ENCODE measurements around the gene GALNT18. TPM values are rescaled to one million over a fixed set of nuclear protein-coding genes. Genes with fewer than 3 reads are reported as not detected.

Gene GALNT18
- total RNA-seq, 1 donor from 2014 or later: 6.6 TPM

- no peaks in the 10 kb centered on the region for H3K36me3 ChIP-seq (ENCODE audit: control insufficient read depth, insufficient read depth, low read length)
- DNase-seq (ENCODE audit: low read depth): no peak
- H3K27me3 ChIP-seq (ENCODE audit: control insufficient read depth, insufficient read depth, low read length): no peaks in the 10 kb centered on the region
- TF ChIP-seq, protein P1, sequence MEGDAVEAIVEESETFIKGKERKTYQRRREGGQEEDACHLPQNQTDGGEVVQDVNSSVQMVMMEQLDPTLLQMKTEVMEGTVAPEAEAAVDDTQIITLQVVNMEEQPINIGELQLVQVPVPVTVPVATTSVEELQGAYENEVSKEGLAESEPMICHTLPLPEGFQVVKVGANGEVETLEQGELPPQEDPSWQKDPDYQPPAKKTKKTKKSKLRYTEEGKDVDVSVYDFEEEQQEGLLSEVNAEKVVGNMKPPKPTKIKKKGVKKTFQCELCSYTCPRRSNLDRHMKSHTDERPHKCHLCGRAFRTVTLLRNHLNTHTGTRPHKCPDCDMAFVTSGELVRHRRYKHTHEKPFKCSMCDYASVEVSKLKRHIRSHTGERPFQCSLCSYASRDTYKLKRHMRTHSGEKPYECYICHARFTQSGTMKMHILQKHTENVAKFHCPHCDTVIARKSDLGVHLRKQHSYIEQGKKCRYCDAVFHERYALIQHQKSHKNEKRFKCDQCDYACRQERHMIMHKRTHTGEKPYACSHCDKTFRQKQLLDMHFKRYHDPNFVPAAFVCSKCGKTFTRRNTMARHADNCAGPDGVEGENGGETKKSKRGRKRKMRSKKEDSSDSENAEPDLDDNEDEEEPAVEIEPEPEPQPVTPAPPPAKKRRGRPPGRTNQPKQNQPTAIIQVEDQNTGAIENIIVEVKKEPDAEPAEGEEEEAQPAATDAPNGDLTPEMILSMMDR (IDR thresholded peaks at IDR 0.05; ENCODE audit: insufficient read depth, low read length, poor library complexity, severe bottlenecking): no peak
- no peak overlapping the region for H3K4me3 ChIP-seq (ENCODE audit: low read depth, low read length)
These were observed 84.4 kb downstream of the GALNT18 start for GRCh38 chr11:11537372-11537771.

GRCh38 chr11:11536650-11537049 lies 85.2 kb downstream of the GALNT18 start:
- no peak overlapping the region for H3K4me3 ChIP-seq (ENCODE audit: low read depth, low read length)
- no peaks in the 10 kb centered on the region for H3K36me3 ChIP-seq (ENCODE audit: control insufficient read depth, insufficient read depth, low read length)
- TF ChIP-seq, protein P1 (IDR thresholded peaks at IDR 0.05; ENCODE audit: insufficient read depth, low read length, poor library complexity, severe bottlenecking): no peak
- no peak for DNase-seq (ENCODE audit: low read depth)
- no peaks in the 10 kb centered on the region for H3K27me3 ChIP-seq (ENCODE audit: control insufficient read depth, insufficient read depth, low read length)

GRCh38 chr11:11535611-11536010 lies 86.2 kb downstream of the GALNT18 start:
- Histone ChIP-seq H3K36me3 (ENCODE audit: control insufficient read depth, insufficient read depth, low read length) (no peaks in the 10 kb centered on the region), H3K27me3 (ENCODE audit: control insufficient read depth, insufficient read depth, low read length) (no peaks in the 10 kb centered on the region), H3K4me3 (ENCODE audit: low read depth, low read length) (no peak overlapping the region)
- DNase-seq (ENCODE audit: low read depth): no peak
- TF ChIP-seq, protein P1 (IDR thresholded peaks at IDR 0.05; ENCODE audit: insufficient read depth, low read length, poor library complexity, severe bottlenecking): no peak

GRCh38 chr11:11534981-11535380 lies 86.8 kb downstream of the GALNT18 start:
- Histone ChIP-seq H3K4me3 (ENCODE audit: low read depth, low read length) (no peak overlapping the region), H3K36me3 (ENCODE audit: control insufficient read depth, insufficient read depth, low read length) (no peaks in the 10 kb centered on the region), H3K27me3 (ENCODE audit: control insufficient read depth, insufficient read depth, low read length) (no peaks in the 10 kb centered on the region)
- TF ChIP-seq, protein P1 (IDR thresholded peaks at IDR 0.05; ENCODE audit: insufficient read depth, low read length, poor library complexity, severe bottlenecking): no peak
- no peak for DNase-seq (ENCODE audit: low read depth)

DNA sequence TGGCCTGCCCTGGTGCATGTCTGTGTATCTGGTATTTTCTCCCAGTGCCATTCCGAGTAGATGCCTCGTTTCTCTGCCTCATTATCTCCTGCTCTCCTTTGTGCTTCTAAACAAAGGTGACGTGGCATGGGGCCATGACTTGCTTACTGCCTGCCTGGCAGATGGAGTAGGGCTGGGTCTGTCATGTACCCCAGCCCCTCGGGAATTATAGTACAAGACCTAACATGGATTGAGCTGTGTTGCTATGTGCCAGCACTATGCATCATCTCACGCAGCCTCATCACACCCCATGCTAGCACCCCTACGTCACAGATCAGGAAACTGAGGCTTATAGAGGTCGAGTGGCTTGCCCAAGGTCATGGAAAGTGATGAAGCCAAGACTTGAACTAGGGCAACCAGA lies 88.1 kb downstream of the GALNT18 start:
- no peak for DNase-seq (ENCODE audit: low read depth)
- H3K4me3 ChIP-seq (ENCODE audit: low read depth, low read length): no peak overlapping the region

GRCh38 chr11:11533057-11533456 lies 88.7 kb downstream of the GALNT18 start:
- no peaks in the 10 kb centered on the region for H3K27me3 ChIP-seq (ENCODE audit: control insufficient read depth, insufficient read depth, low read length)

More for the DNA sequence above, 88.1 kb downstream of the GALNT18 start:
- TF ChIP-seq, protein P1 (IDR thresholded peaks at IDR 0.05; ENCODE audit: insufficient read depth, low read length, poor library complexity, severe bottlenecking): no peak
- Histone ChIP-seq H3K36me3 (ENCODE audit: control insufficient read depth, insufficient read depth, low read length) (no peaks in the 10 kb centered on the region), H3K27me3 (ENCODE audit: control insufficient read depth, insufficient read depth, low read length) (no peaks in the 10 kb centered on the region)

More at GRCh38 chr11:11533057-11533456, 88.7 kb downstream of the GALNT18 start:
- H3K36me3 ChIP-seq (ENCODE audit: control insufficient read depth, insufficient read depth, low read length): no peaks in the 10 kb centered on the region
- no peak for DNase-seq (ENCODE audit: low read depth)
- TF ChIP-seq, protein P1 (IDR thresholded peaks at IDR 0.05; ENCODE audit: insufficient read depth, low read length, poor library complexity, severe bottlenecking): no peak
- H3K4me3 ChIP-seq (ENCODE audit: low read depth, low read length): no peak overlapping the region
